Measurements from ENCODE around the gene CHD9NB.

DNA sequence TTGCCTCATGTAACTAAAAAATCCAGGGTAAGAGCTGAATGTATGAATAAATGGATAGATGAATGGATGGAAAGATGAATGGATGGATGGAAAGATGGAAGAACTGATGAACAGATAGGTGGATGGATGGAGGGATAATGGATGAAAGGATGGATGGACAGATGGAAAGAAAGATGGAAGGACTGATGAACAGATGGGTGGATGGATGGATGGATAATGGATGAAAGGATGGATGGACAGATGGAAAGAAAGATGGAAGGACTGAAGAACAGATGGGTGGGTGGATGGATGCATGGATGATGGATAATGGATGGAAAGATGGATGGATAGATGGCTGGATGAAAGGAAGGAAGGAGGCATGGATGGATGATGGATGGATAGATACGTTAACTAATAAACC lies 11.9 kb downstream of the CHD9NB start:
- TF ChIP-seq SUZ12 (IDR thresholded peaks at IDR 0.05; ENCODE audit: extremely low read depth, insufficient read depth, insufficient read length) (no peak), ZNF274 (IDR thresholded peaks at IDR 0.05; ENCODE audit: low read depth, low read length) (no peak), YY1 (IDR thresholded peaks at IDR 0.05; ENCODE audit: insufficient read depth, insufficient read length) (no peak)

All from NT2/D1 (cell line).